IMR-90 (cell line): ENCODE measurements around the gene MAGEA6. TPM values are rescaled to one million over a fixed set of nuclear protein-coding genes. Genes with fewer than 3 reads are reported as not detected.

Experiments
- ATAC-seq: fragments of 200-7000 bp; cut with Tn5 transposase; 2 replicates; pipeline ENCODE4 v1.9.1; 2020; ENCODE audit warnings: low read depth, mild to moderate bottlenecking, moderate library complexity
- BruUV-seq: library from RNA; stranded (reverse); fragments of 400-500 nt; replicated peaks from 2 replicates; lab custom pipeline; 2021; lab: Mats Ljungman, UMichigan
- CTCF ChIA-PET: fragments of 300-600 bp; formaldehyde crosslinking; extraction: SDS; loops from one replicate; lab custom pipeline; 2021; ENCODE audit warnings: antibody characterized with exemption; lab: Yijun Ruan, JAX
- POLR2A ChIA-PET: fragments of 300-600 bp; sonication (Branson Sonifier 250); formaldehyde crosslinking; loops from one replicate; lab custom pipeline; 2022; ENCODE audit warnings: antibody characterized with exemption; ENCODE audit not compliant: unreplicated experiment; lab: Charles Lee
- DNase-seq: peaks from one replicate; pipeline ENCODE4 v3.0.0; 2013
- H2AFZ ChIP-seq: replicated peaks from 2 replicates; pipeline ENCODE3; 2013; ENCODE audit warnings: low read length, mild to moderate bottlenecking; ENCODE audit not compliant: poor library complexity
- H2AK5ac ChIP-seq: 2 replicates; pipeline ENCODE4 v1.6.1; 2013; ENCODE audit warnings: low read depth, low read length, inconsistent platforms
- H2AK9ac ChIP-seq: replicated peaks from 2 replicates; pipeline ENCODE3; 2013; ENCODE audit warnings: mild to moderate bottlenecking, low read depth, low read length, moderate library complexity; ENCODE audit not compliant: poor library complexity
- H2BK120ac ChIP-seq: 2 replicates; pipeline ENCODE4 v1.6.1; 2013; ENCODE audit warnings: low read depth, low read length, inconsistent platforms
- H2BK15ac ChIP-seq: 3 replicates; pipeline ENCODE4 v1.6.1; 2013; ENCODE audit warnings: low read depth, low read length, inconsistent platforms
- H2BK20ac ChIP-seq: 2 replicates; pipeline ENCODE4 v1.6.1; 2013; ENCODE audit warnings: low read depth, mild to moderate bottlenecking, inconsistent platforms, low read length, moderate library complexity
- H2BK5ac ChIP-seq: 2 replicates; pipeline ENCODE4 v1.6.1; 2013; ENCODE audit warnings: mild to moderate bottlenecking, low read depth, low read length, inconsistent platforms; ENCODE audit not compliant: poor library complexity, severe bottlenecking
- H3K14ac ChIP-seq: replicated peaks from 2 replicates; pipeline ENCODE4 v1.6.1; 2013; ENCODE audit warnings: low read depth, low read length, inconsistent platforms
- H3K18ac ChIP-seq: 2 replicates; pipeline ENCODE4 v1.6.1; 2013; ENCODE audit warnings: low read depth, low read length, control low read depth
- H3K23ac ChIP-seq: 2 replicates; pipeline ENCODE4 v1.6.1; 2013; ENCODE audit warnings: low read depth, low read length, inconsistent platforms
- H3K27ac ChIP-seq: 2 replicates; pipeline ENCODE4 v1.5.1; 2013; ENCODE audit warnings: mild to moderate bottlenecking, control low read depth, low read length; ENCODE audit not compliant: insufficient read depth
- H3K27me3 ChIP-seq: 2 replicates; pipeline ENCODE4 v1.6.1; 2013; ENCODE audit warnings: low read length; ENCODE audit not compliant: control insufficient read depth, insufficient read depth
- H3K36me3 ChIP-seq: 2 replicates; pipeline ENCODE4 v1.6.1; 2013; ENCODE audit warnings: low read length, mixed read lengths; ENCODE audit not compliant: control insufficient read depth, insufficient read depth
- H3K4ac ChIP-seq: 2 replicates; pipeline ENCODE4 v1.6.1; 2013; ENCODE audit warnings: low read depth, low read length, inconsistent platforms
- H3K4me1 ChIP-seq: 2 replicates; pipeline ENCODE4 v1.6.1; 2013; ENCODE audit warnings: low read length, mixed read lengths; ENCODE audit not compliant: control insufficient read depth, insufficient read depth
- H3K4me2 ChIP-seq: 2 replicates; pipeline ENCODE4 v1.6.1; 2013; ENCODE audit warnings: low read depth, mild to moderate bottlenecking, control low read depth, low read length, moderate library complexity
- H3K4me3 ChIP-seq: 2 replicates; pipeline ENCODE4 v1.5.1; 2013; ENCODE audit warnings: low read depth, mild to moderate bottlenecking, control low read depth, low read length, moderate library complexity; ENCODE audit not compliant: insufficient read depth
- H3K56ac ChIP-seq: 2 replicates; pipeline ENCODE4 v1.6.1; 2013; ENCODE audit warnings: low read length, inconsistent platforms; ENCODE audit not compliant: insufficient read depth; ENCODE audit errors: extremely low read depth
- H3K79me1 ChIP-seq, 2 experiments: 2 replicates each; pipeline ENCODE4 v1.6.1; 2013; ENCODE audit warnings: low read length in 2 of 2, inconsistent platforms in 1 of 2, low read depth in 1 of 2
- H3K9ac ChIP-seq: 2 replicates; pipeline ENCODE4 v1.6.1; 2013; ENCODE audit warnings: low read depth, low read length, control low read depth
- H3K9me1 ChIP-seq: 2 replicates; pipeline ENCODE4 v1.6.1; 2013; ENCODE audit warnings: low read length, inconsistent platforms; ENCODE audit not compliant: insufficient read depth
- H3K9me3 ChIP-seq: 2 replicates; pipeline ENCODE4 v1.6.1; 2013; ENCODE audit warnings: low read length; ENCODE audit not compliant: control insufficient read depth, insufficient read depth
- H4K20me1 ChIP-seq: 2 replicates; pipeline ENCODE4 v1.6.1; 2013; ENCODE audit warnings: low read length, inconsistent platforms; ENCODE audit not compliant: insufficient read depth
- H4K5ac ChIP-seq: 2 replicates; pipeline ENCODE4 v1.6.1; 2013; ENCODE audit warnings: mild to moderate bottlenecking, low read depth, low read length, control low read depth
- H4K8ac ChIP-seq, 2 experiments: 2 replicates each; pipeline ENCODE4 v1.6.1; 2013; ENCODE audit warnings: low read depth in 2 of 2, low read length in 2 of 2, control low read depth in 1 of 2, inconsistent platforms in 1 of 2
- H4K91ac ChIP-seq: 2 replicates; pipeline ENCODE4 v1.6.1; 2013; ENCODE audit warnings: low read depth, low read length, inconsistent platforms; ENCODE audit not compliant: insufficient read depth
- BHLHE40 ChIP-seq: fragments of 150-350 bp; IDR thresholded peaks from 2 replicates; pipeline ENCODE4 v1.6.1; 2016; ENCODE audit warnings: mild to moderate bottlenecking, low read depth, low read length
- CEBPB ChIP-seq: IDR thresholded peaks from 2 replicates; pipeline ENCODE4 v1.6.1; 2012; ENCODE audit warnings: low read depth, low read length, improper control_type of control experiment
- CHD1 ChIP-seq: IDR thresholded peaks from 2 replicates; pipeline ENCODE4 v1.6.1; 2012; ENCODE audit warnings: low read depth, low read length, improper control_type of control experiment
- CTCF ChIP-seq: conservative IDR thresholded peaks from 2 replicates; pipeline ENCODE4 v1.5.1; 2012; ENCODE audit warnings: mild to moderate bottlenecking, low read depth, low read length, improper control_type of control experiment
- ELK1 ChIP-seq: fragments of 150-350 bp; IDR thresholded peaks from 2 replicates; pipeline ENCODE4 v1.6.1; 2016; ENCODE audit warnings: low read depth, mild to moderate bottlenecking, low read length, moderate library complexity, borderline replicate concordance
- MAFK ChIP-seq: IDR thresholded peaks from 2 replicates; pipeline ENCODE4 v1.6.1; 2012; ENCODE audit warnings: low read depth, low read length, improper control_type of control experiment
- MAZ ChIP-seq: IDR thresholded peaks from 2 replicates; pipeline ENCODE4 v1.6.1; 2012; ENCODE audit warnings: low read depth, mild to moderate bottlenecking, low read length, improper control_type of control experiment, moderate library complexity, borderline replicate concordance
- MXI1 ChIP-seq: IDR thresholded peaks from 2 replicates; pipeline ENCODE4 v1.6.1; 2012; ENCODE audit warnings: low read depth, mild to moderate bottlenecking, low read length, moderate library complexity, borderline replicate concordance
- NFE2L2 ChIP-seq: fragments of 150-350 bp; IDR thresholded peaks from 2 replicates; pipeline ENCODE4 v1.6.1; 2016; ENCODE audit warnings: low read depth, mild to moderate bottlenecking, low read length
- POLR2A ChIP-seq: IDR thresholded peaks from 2 replicates; pipeline ENCODE4 v1.6.1; 2012; ENCODE audit warnings: mild to moderate bottlenecking, low read depth, low read length
- RCOR1 ChIP-seq: IDR thresholded peaks from 2 replicates; pipeline ENCODE4 v1.6.1; 2012; ENCODE audit warnings: mild to moderate bottlenecking, low read length, improper control_type of control experiment; ENCODE audit not compliant: insufficient replicate concordance
- SMC3 ChIP-seq: fragments of 150-350 bp; IDR thresholded peaks from 2 replicates; pipeline ENCODE4 v1.6.1; 2016; ENCODE audit warnings: low read depth, mild to moderate bottlenecking, antibody characterized with exemption, low read length, moderate library complexity
- USF2 ChIP-seq: fragments of 150-350 bp; IDR thresholded peaks from 2 replicates; pipeline ENCODE4 v1.6.1; 2017; ENCODE audit warnings: mild to moderate bottlenecking, antibody characterized with exemption, low read length, low read depth
- WGBS, 2 experiments: methylation state at CpG; one replicate each; pipeline versions ENCODE4 v1.1.5 to v1.1.7; 2013; ENCODE audit warnings: missing lambda C conversion rate in 2 of 2; ENCODE audit not compliant: insufficient read length in 1 of 2; ENCODE audit errors: extremely low coverage in 2 of 2; 5-methylcytosine and 5-hydroxymethylcytosine counted together
- dilution Hi-C: fragments of 300-500 bp; cut with HindIII; formaldehyde crosslinking; loops from one replicate; pipeline ENCODE4 v1.14.3; 2018; ENCODE audit warnings: low sequenced_read_pairs; ENCODE audit not compliant: unreplicated experiment
- in situ Hi-C: fragments of 300-500 bp; cut with MboI; formaldehyde crosslinking; loops from 3 replicates; pipeline ENCODE4 v1.14.3; 2019; ENCODE audit warnings: low sequenced_read_pairs, inconsistent platforms, mixed read lengths
- intact Hi-C: fragments of 100-400 bp; cut with micrococcal nuclease; formaldehyde crosslinking; loops from 2 replicates; pipeline ENCODE4 v1.10.0; 2022
- polyA plus RNA-seq, 3 experiments: library from polyadenylated mRNA; depleted of rRNA; stranded (reverse); fragments of >200 nt; gene quantifications; 2 replicates each; pipeline ENCODE4 v1.2.3, GENCODE V29; 2012; ENCODE audit warnings: low replicate concordance in 1 of 3
- total RNA-seq: library from RNA; depleted of rRNA; stranded (reverse); fragments of >200 nt; gene quantifications from 2 replicates; pipeline ENCODE4 v1.2.3, GENCODE V29; 2012

The MAGEA6 gene
- total and polyA plus RNA-seq, 2 of the 4 experiments (the other 2 are of a cell fraction) = not detected

- no peak within 1 kb of the TSS for H3K56ac ChIP-seq
- in situ Hi-C loops = no loop called here
- no peaks in the 10 kb centered on the region for H4K20me1 ChIP-seq
- no peak within 1 kb of the TSS for H2AK5ac ChIP-seq
- H4K8ac ChIP-seq = no peak within 1 kb of the TSS
- no peaks in the 10 kb centered on the region for H3K4me1 ChIP-seq
- H4K5ac ChIP-seq = no peak within 1 kb of the TSS
- H2BK15ac ChIP-seq = no peak within 1 kb of the TSS
- H3K9ac ChIP-seq = no peak within 1 kb of the TSS
- no peaks in the 10 kb centered on the region for H3K9me1 ChIP-seq
- TF ChIP-seq CHD1 = no peak
- TF ChIP-seq ELK1 = no peak
- no peak for TF ChIP-seq SMC3
- TF ChIP-seq MXI1 = no peak
- TF ChIP-seq CEBPB = no peak
- no peak for TF ChIP-seq USF2
- TF ChIP-seq BHLHE40 = no peak
- no peak for TF ChIP-seq NFE2L2
- TF ChIP-seq MAZ = no peak
- TF ChIP-seq MAFK = no peak
- TF ChIP-seq RCOR1 = no peak
- no peak for TF ChIP-seq POLR2A
- TF ChIP-seq CTCF = no peak
- ChIA-PET CTCF (no interaction called here), POLR2A (no interaction called here)
- no peak within 1 kb of the TSS for H3K4me2 ChIP-seq
- intact Hi-C loops = no loop called here
- H3K4me3 ChIP-seq = no peak within 1 kb of the TSS
- no peak within 1 kb of the TSS for H2BK5ac ChIP-seq
- H3K4ac ChIP-seq = no peak within 1 kb of the TSS
- H2BK120ac ChIP-seq = no peak within 1 kb of the TSS
- no peaks in the 10 kb centered on the region for H3K79me1 ChIP-seq
- no peak within 1 kb of the TSS for H2AK9ac ChIP-seq
- H4K91ac ChIP-seq = no peak within 1 kb of the TSS
- no peaks in the 10 kb centered on the region for H3K36me3 ChIP-seq
- no peak within 1 kb of the TSS for H3K23ac ChIP-seq
- H3K18ac ChIP-seq = no peak within 1 kb of the TSS
- dilution Hi-C loops = no loop called here
- BruUV-seq = no TSS peak
- ATAC-seq = no peak
- no peak within 1 kb of the TSS for H2BK20ac ChIP-seq
- no peaks in the 10 kb centered on the region; the same call in 1 of the 2 replicates for H3K9me3 ChIP-seq
- no peak within 1 kb of the TSS for H3K27ac ChIP-seq
- no peaks in the 10 kb centered on the region for H3K27me3 ChIP-seq
- H3K14ac ChIP-seq = no peak within 1 kb of the TSS
- DNase-seq = no peak
- H2AFZ ChIP-seq = no peak within 1 kb of the TSS
- WGBS, 2 experiments = no CpG with 5 or more reads among the region's 21 CpGs
Observed at GRCh38 chrX:152733261-152733975, 36.1 kb downstream of the MAGEA6 start, which contains the start of the genes CSAG1 and MAGEA12. Gene CSAG1 (minus strand): TSS chrX:152733721. CDS start chrX:152732460, 1,261 bp downstream. Gene MAGEA12 (plus strand): TSS chrX:152733757. CDS start chrX:152736162, 2,405 bp downstream.
